Endometrial microvascular endothelial cells (primary cell): ENCODE data around the gene CALY. TPM values are rescaled to one million over a fixed set of nuclear protein-coding genes. Genes with fewer than 3 reads are reported as not detected.

ENCODE experiments used
- in situ Hi-C: cut with HindIII; loops from 2 replicates; pipeline ENCODE4 v1.10.0; 2017; ENCODE audit warnings: low sequenced_read_pairs, low pct_unique_long_range_greater_than_20kb; ENCODE audit errors: inconsistent ontology term
- total RNA-seq: library from RNA; depleted of rRNA; stranded (reverse); fragments of >200 nt; gene quantifications from one replicate; pipeline ENCODE4 v1.2.3, GENCODE V29; 2015; ENCODE audit errors: inconsistent ontology term

Gene CALY
- total RNA-seq, 1 donor from 2014 or later: not detected

- in situ Hi-C loops: no loop called here
Measured at GRCh38 chr10:133318494-133319127, 18.1 kb downstream of the CALY start.

GRCh38 chr10:133316732-133317131 is 20.0 kb downstream of the CALY start:
- in situ Hi-C loops: no loop called here

- in situ Hi-C loops: no loop called here
Measured at GRCh38 chr10:133316266-133316665, 20.4 kb downstream of the CALY start.

GRCh38 chr10:133315847-133316246 is 20.8 kb downstream of the CALY start:
- in situ Hi-C loops: no loop called here

- in situ Hi-C loops: no loop called here
Measured at GRCh38 chr10:133314911-133315310, 21.8 kb downstream of the CALY start.

- in situ Hi-C loops: no loop called here
Measured at GRCh38 chr10:133313192-133313591, 23.5 kb downstream of the CALY start.

GRCh38 chr10:133312769-133313145 is 23.9 kb downstream of the CALY start:
- in situ Hi-C loops: no loop called here

GRCh38 chr10:133312016-133312768 is 24.5 kb downstream of the CALY start:
- in situ Hi-C loops: no loop called here

- in situ Hi-C loops: no loop called here
Measured at GRCh38 chr10:133311570-133311969, 25.1 kb downstream of the CALY start.

- in situ Hi-C loops: no loop called here
Measured at GRCh38 chr10:133310789-133311188, 25.9 kb downstream of the CALY start.

- in situ Hi-C loops: no loop called here
Measured at GRCh38 chr10:133310399-133310755, 26.3 kb downstream of the CALY start.

- in situ Hi-C loops: no loop called here
Measured at GRCh38 chr10:133309720-133310398, 26.8 kb downstream of the CALY start.

GRCh38 chr10:133309100-133309719 is 27.5 kb downstream of the CALY start:
- in situ Hi-C loops: no loop called here

GRCh38 chr10:133308421-133309099 is 28.1 kb downstream of the CALY start, which contains the start of the genes TUBGCP2 and ZNF511:
TSS of gene TUBGCP2 (minus strand) at chr10:133308872. CDS start at chr10:133302941, 5,931 bp downstream.
TSS of gene ZNF511 (plus strand) at chr10:133308914. CDS start at chr10:133308944, 30 bp downstream.
- in situ Hi-C loops: no loop called here

- in situ Hi-C loops: no loop called here
Measured at GRCh38 chr10:133307776-133308420, 28.8 kb downstream of the CALY start.

- in situ Hi-C loops: no loop called here
Measured at GRCh38 chr10:133306941-133307379, 29.7 kb downstream of the CALY start.

- in situ Hi-C loops: no loop called here
Measured at GRCh38 chr10:133306097-133306476, 30.6 kb downstream of the CALY start.

- in situ Hi-C loops: no loop called here
Measured at GRCh38 chr10:133303206-133303605, 33.5 kb downstream of the CALY start.
